PC-3 (cell line): ENCODE data around the gene PPP1R1C.

Source experiments
- EZH2 ChIP-seq: fragments of 300-600 bp; sonication (generic); IDR thresholded peaks from one replicate; pipeline ENCODE4 v1.6.1; 2017; ENCODE audit warnings: antibody characterized with exemption, mild to moderate bottlenecking, low read length; ENCODE audit not compliant: unreplicated experiment
- EZH2phosphoT487 ChIP-seq: fragments of 300-600 bp; sonication (generic); IDR thresholded peaks from 2 replicates; pipeline ENCODE4 v1.6.1; 2018; ENCODE audit warnings: mild to moderate bottlenecking, antibody characterized with exemption, low read length, borderline replicate concordance
- TF ChIP-seq, protein P1 (sequence below): fragments of 300-600 bp; sonication (generic); conservative IDR thresholded peaks from 2 replicates; pipeline ENCODE4 v1.5.1; 2017; ENCODE audit warnings: antibody characterized with exemption, low read depth, mild to moderate bottlenecking, low read length

DNA sequence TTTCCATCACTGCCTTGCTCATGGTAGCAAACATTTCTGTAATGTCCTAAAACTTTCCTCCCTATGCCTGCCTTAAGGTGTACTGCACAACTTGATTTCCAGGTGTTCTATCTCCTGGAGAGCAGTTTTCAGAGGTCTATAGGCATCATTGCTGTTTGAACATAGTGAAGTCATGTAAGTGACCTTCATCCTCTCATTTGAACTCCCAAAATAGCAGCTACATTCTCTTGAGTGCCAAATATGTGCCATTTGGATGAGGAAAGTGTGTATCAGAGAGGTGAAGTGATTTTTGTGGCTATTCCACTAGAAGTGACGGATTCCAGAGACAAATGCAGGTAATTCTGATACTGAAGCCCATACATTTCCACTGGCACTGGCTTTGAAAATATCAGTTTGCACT lies 3.4 kb downstream of the PPP1R1C start:
- TF ChIP-seq, protein P1, sequence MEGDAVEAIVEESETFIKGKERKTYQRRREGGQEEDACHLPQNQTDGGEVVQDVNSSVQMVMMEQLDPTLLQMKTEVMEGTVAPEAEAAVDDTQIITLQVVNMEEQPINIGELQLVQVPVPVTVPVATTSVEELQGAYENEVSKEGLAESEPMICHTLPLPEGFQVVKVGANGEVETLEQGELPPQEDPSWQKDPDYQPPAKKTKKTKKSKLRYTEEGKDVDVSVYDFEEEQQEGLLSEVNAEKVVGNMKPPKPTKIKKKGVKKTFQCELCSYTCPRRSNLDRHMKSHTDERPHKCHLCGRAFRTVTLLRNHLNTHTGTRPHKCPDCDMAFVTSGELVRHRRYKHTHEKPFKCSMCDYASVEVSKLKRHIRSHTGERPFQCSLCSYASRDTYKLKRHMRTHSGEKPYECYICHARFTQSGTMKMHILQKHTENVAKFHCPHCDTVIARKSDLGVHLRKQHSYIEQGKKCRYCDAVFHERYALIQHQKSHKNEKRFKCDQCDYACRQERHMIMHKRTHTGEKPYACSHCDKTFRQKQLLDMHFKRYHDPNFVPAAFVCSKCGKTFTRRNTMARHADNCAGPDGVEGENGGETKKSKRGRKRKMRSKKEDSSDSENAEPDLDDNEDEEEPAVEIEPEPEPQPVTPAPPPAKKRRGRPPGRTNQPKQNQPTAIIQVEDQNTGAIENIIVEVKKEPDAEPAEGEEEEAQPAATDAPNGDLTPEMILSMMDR: no peak
- TF ChIP-seq EZH2: no peak
- no peak for TF ChIP-seq EZH2phosphoT487
